HG03520 (cell line): Measurements from ENCODE around the gene SDF4.
"Not testable (repeated sequence)": the region's sequence is repeated elsewhere in the genome, so short reads cannot be mapped to it uniquely, and the experiment has no call there.

Source experiments
- ATAC-seq: cut with Tn5 transposase; IDR thresholded peaks from one replicate; pipeline ENCODE4 v1.9.1; 2021; ENCODE audit warnings: mild to moderate bottlenecking, moderate library complexity; ENCODE audit not compliant: unreplicated experiment

Gene SDF4

DNA sequence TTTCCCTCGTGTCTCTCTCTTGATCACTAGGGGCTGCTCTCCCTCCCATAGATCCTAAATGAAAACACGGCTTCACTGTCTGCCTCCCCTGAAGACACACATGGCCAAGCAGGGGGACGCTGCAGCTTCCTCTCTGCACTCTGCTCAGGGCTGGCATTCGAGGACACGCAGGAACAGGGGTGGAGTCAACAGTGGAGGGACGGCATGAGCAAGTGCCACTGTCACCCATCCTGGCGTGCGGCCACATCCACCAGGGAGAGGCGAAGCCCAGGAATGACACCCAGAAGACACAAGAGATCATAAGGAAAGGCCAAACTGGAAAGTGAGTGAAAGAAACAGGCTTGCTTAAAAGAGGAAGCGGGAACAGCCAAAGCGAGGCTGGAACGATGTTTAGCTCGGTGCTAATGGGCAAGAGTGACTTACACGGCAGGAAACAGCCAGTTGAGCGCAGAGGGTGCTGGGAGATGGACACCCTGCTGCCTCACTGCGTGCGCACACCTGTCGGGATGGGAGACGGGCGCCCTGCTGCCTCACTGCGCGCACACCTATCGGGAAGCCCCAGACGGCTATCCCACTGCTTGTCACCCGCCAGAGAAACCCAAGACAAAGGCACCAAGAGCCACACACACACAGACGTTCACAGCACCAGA lies 28.3 kb upstream of the SDF4 start:
- no peak for ATAC-seq

DNA sequence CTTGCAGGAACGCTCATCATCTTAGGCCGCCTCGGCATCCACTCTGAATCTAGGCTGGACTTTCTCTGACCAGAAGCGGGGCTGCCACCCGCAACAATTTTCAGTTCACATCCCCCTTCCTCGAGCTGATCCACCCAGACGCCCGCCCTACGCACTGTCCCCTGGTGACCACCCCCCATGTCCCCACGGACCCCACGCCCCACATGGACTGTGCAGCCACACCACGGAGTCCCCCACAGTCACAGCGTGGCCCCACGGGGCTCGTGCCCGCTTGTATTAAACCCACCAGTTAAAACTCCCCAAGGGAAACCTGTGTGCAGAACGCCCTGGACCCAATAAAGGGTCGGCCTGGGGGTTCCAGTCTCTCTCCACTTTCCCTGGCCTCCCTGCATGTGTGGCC lies 27.7 kb upstream of the SDF4 start:
- ATAC-seq, result no peak

DNA sequence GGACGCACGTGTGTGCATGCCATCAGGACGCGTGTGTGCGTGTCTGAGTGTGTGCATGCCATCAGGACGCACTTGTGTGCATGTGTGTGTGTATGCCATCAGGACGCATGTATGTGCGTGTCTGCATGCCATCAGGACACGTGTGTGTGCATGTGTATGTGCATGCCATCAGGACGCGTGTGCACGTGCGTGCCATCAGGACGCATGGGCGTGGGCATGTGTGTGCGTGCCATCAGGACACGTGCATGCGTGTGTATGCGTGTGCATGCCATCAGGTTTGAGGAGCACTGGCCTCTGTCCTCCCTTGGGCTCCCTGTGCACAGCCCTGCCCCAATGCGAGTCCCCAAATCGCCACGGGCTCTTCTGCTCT lies 27.3 kb upstream of the SDF4 start:
- ATAC-seq, result no peak

DNA sequence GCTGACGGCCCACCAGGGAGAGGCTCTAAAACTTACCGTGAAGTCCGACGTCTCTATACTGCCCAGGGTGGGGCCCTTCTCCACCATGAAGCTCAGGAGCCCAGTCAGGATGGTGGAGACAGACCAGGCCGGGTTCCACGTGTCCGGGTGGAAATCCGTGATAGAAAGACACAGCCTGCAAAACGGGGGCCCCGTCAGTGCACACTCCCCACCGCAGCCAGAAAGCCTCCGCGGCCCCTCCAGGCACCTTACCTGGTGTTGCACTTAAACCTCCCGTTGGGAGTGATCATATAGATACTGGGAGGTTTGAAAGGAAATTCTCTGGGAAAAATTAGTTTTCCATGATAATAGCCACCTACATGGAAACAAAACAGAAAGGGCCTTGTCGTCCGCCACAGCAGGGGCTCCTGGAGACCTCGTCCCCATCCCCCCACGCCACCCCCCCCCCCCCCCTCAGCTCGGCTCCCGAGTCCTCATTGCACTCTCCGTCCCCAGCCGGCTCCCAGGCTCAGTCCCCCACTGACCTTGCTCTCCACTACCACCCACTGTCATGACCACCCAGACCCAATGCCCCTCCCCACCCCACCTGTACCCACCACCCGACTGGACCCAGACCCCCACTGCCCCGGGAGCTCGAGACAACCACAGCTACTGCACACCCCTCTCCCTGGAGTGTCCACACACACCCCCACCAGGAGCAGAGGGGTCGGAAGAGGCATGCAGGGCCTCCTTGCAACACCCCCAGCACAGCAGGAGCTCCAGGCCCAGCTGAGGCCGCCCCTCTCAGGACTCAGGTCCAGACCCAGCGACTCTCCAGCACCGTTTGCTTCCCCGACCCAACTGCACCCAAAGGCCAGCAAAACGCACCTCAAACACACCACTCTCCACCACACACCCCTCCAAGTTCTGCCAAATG lies 25.4 kb upstream of the SDF4 start:
- ATAC-seq, result no peak

DNA sequence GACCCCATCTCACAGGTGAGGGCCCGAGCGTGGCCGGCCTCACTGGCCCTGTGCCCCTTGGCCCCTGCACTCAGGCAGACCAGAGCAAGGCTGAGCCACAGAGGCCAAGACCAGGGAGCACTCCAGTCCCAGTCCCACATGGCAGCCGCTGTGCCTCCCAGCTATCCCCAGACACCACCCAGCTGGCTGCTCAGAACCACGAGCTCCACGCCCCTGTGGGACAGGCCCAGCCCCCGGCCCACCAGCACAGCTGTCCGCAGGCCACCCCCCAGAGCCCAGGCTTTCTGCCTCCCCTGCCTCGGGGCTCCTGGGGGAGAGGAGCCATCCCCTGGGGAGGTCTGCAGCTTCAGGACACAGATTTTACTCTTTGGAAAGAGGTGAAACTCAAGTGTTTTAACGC lies 23.8 kb upstream of the SDF4 start:
- no peak for ATAC-seq

DNA sequence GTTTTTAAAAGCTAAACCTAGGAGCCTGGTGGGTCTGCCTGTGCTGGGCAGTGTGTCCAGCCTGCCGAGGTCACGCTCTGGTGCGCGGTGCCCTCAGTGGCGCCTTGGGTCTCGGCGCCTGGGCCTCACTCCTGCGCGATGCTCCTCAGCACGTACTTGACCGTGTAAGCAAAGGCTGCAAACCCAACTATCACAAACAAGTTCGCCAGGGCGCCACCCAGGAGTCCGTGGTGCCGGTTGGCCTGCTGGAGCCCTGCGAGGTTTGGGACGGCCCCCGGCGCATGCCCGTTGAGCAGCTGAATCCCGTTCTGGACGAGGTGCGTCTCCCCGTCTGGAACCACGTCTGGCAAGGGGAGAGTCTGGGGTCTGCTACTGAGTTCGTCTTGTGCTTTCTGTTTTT lies 23.3 kb upstream of the SDF4 start:
- no peak for ATAC-seq

DNA sequence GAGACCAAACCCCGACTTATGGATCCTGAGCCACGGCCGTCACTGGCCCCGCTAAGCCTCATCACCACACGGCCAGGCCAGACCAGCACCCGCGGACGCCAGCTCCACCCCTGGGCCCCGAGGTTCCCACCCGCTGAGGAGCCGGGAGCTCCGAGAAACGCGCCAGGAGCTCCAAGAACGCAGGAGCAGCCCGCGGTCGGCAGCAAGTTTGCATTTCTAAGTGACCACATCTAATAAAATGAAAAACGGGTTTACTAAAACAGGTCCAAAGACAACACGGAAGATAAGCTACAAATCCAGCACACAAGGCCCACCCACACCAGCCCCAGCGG lies 22.8 kb upstream of the SDF4 start:
- no peak for ATAC-seq

DNA sequence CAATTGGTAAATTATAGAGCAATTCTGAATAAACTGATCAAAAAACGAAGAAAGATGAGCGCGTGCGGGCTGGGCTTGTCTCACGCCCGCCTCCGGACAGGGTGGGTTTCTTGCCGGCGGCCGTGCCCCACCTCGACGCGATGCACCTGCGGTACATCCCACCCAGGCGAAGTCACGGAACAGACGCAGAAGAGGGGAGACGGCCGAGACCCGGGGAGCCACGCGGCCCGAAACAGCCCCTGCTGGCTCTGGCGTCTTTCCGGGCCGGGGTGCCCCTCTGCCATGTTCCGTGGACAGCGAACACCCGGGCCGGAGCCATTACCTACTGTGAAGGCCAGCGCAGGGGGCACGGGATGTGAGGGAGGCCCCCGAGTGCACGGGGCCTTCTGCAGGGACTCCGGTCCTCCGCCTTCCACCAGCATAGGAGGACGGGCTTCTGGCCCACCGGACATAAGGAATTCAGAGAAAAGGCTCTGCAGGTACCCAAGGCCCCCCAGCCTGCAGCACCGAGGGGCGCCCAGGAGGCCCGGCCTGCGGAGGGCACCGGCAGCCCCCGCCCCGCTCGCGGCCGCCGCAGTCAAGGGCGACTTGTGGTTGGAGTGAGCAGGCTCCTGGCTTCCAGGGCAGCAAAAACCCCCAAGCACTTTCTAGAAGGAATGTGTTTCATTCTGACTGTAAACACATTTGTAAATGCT lies 22.3 kb upstream of the SDF4 start:
- no peak for ATAC-seq

DNA sequence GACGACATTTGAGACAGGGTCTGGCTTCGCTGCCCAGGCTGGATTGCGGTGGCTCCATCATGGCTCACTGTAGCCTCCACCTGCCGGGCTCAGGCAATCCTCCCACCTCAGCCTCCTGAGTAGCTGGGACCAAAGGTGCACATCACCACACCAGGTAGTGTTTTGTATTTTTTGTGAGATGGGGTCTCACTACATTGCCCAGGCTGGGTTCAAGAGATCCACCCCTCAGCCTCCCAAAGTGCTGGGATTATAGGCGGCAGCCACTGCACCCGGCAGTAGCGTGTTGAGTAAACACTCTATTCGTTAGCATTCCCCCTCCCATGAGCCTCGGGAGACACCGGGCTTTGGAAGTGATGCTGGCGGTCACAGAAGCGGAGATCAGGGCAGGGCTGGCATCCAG lies 21.5 kb upstream of the SDF4 start:
- ATAC-seq, result no peak

DNA sequence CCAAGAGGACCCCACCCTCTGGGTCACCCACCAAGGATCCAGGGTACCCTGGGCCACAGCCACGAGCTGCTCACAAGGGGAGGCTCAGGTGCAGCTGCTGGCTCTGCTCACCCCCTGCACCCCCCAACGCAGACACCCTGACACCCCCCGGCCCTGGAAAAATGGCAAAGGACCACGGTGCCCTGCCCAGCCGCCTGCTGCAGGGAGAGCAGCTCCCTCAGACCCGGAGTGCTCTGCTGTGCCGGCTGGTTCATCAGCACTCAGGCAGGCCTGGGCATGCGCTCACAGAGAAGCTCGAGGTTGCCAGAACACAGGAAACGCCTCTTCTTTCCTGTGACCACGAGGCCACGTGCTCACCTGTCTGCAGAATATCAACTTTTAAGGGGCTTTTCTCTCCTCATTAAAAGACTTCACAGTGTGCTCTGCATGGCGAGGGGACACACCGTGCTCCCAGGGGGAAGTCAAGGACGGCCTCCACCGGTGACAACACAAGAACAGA lies 19.0 kb upstream of the SDF4 start:
- ATAC-seq, result peak; percentile 73

DNA sequence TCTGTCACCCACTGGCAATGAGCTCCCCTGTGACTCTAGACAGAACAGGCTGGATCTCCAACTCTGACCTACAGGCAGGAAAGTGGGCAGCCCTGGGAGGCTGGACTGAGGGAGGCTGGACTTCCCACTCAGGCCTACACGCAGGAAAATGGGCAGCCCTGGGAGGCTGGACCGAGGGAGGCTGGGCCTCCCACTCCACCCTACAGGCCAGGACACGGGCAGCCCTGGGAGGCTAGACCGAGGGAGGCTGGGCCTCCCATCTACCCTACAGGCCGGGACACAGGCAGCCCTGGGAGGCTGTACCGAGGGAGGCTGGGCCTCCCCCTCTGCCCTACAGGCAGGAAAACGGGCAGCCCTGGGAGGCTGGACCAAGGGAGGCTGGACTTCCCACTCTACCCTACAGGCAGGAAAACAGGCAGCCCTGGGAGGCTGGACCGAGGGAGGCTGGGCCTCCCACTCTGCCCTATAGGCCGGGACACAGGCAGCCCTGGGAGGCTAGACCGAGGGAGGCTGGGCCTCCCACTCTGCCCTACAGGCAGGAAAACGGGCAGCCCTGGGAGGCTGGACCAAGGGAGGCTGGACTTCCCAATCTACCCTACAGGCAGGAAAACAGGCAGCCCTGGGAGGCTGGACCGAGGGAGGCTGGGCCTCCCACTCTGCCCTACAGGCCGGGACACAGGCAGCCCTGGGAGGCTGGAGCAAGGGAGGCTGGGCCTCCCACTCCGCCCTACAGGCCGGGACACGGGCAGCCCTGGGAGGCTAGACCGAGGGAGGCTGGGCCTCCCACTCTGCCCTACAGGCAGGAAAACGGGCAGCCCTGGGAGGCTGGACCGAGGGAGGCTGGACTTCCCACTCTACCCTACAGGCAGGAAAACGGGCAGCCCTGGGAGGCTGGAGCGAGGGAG lies 16.5 kb upstream of the SDF4 start:
- ATAC-seq, result not testable (repeated sequence)

DNA sequence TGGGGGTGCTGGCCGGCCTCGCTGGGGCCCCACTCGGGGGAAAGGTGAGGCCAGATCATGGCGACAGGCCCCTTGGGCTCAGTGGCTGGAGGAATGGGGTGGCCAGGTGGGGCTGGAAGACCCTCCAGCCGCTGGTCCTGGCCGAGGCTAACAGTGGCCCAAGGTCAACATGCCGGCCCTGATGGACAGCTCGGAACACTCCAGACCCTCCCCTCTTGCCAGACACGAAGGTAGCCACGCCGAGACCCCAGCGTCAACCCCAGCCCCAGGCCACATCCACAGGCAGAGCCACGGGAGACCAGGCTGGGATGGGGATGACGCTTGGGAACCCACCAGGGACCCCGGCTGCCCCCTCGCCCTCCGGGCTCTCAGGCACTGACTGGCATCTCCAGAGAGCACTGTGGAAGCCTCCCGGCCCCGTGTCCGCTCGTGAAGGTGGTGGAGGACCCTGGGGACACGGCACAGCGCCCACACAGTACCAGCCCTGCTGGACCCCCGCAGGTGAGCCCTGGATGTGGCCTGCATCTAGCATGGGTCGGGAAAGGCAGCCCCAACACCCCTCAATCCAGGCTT lies 15.6 kb upstream of the SDF4 start:
- ATAC-seq, result no peak

DNA sequence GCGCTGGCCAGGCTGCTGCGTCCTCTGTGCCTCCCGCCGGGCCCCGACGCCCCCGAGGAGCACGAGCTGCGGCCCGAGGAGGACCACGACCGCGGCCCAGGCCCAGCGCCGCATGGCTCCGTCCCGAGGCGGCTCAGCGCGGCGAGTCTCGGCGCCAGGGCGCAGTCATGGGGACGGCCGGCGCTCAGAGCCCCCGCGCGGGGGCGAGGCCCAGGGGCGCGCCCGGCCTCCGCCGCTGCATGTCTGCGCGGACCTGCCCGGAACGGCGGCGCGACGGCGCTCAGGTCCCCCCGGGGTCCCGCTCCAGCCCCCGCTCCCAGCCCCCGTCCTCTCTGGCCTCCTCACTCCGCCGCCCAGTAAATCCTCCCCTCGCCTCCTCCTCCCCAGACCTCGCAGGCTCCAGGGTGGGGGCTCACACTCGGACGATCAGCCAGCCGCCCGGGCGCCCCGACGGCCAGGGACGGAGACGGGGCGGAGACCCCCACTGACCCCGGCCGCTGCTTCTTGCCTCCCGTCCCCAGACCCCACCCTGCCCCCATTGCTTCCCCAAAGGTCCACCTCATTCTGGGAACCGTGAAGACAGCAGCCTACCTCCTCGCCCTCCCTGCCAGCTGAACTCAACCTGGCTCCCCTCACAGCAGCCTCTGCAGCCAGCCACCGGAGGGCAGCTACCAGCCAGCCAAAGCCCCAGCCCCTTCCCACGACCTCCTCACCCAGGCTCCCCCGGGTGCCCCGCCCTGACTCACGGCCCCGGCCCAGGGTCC lies 15.0 kb upstream of the SDF4 start, which contains the start of gene C1QTNF12:
Gene C1QTNF12 (minus strand): TSS at position 146 of the 764 bp plus-strand sequence. CDS start 32 bp downstream, at position 114.
- no peak for ATAC-seq

DNA sequence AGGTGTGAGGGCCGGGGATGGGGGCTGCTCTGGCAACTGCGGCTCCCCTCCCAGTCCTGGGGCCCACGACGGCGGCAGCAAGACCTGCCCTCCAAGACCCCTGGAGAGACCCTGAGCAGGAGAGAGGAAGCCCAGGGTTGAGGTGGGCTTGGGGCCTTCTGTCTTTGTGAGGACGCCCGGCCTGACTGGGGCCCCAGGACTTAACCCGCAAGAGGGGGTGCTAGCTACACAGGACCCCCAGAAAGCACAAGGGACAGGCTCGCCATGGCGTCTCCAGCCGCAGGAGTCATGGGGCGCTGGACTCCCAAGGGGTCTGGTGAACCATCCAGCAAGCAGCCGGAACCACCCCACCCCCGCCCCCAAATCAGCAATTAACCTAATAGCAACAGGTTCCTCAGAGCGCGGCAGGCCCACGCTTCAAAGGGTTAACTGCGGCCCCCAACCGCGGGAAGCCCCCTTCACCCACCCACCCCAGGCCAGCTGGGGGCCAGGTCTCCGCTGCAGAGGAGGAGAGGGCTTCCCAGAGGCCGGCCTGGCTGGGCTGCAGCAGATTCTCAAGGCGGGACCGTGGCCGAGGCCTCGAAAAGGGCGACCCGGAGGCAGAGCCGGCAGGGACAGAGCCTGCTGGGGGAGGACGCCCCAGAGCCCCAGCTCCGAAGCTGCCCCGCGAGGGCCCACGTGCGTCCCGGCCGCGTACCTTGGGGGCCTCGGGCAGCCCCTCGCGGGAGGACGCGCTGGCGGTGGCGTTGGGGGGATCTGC lies 14.2 kb upstream of the SDF4 start:
- no peak for ATAC-seq

DNA sequence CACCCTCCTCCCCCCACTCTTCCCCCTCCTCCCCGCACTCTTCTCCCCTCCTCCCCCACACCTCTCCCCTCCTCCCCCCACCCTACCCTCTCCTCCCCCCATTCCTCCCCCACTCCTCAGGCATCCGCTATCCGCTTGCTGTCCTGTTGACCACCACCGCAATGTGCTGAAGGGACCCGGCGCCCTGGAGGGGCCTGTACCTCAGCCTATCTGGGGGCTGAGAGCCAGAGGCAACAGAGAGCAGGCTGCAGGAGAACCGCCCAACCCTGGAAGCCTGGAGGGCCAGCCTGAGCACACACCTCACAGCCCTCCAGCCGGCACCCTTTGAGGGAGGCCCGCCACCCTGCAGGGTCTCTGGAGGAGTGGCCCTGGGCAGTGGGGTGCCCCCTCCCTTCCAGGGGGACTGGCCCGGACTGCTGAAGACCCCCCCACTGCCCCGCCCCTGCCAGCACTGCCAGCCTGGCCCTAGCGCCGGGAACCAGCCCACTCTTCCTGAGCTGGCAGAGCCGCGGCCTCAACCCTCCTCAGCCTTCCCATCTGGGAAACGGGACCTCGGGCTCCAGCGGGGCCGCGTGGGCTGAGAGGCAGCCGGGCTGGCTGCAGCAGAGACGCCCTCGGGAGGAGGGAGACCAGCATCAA lies 13.5 kb upstream of the SDF4 start:
- ATAC-seq, result no peak

DNA sequence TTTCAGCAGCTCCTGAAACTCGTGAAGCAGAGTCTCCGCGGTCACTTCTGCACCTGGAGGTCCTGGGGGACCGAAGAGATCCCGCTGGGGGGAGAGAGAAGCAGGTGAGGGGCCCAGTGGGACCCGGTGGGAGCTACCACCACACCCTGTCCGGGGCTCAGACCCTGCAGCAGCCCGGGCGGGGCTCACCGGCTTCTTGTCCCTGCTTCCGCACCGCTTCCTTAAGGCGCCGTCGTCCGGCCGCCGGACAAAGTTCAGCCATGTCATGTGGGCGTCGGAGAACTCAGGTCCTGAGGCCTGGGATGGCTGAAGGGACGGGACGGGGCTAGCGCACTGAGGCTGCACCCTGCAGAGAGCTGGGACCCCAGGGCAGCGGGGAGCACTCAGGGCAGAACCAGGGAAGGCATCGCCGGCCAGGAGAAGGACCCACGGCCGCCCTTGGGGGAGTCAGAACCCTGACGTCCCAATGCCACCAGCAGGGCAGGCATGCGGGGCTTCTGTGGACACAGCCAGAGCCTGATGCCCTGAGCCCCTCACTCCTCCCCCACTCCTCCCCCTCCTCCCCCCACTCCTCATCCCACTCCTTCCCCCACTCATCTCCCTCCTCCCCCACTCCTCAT lies 12.5 kb upstream of the SDF4 start:
- ATAC-seq, result no peak

DNA sequence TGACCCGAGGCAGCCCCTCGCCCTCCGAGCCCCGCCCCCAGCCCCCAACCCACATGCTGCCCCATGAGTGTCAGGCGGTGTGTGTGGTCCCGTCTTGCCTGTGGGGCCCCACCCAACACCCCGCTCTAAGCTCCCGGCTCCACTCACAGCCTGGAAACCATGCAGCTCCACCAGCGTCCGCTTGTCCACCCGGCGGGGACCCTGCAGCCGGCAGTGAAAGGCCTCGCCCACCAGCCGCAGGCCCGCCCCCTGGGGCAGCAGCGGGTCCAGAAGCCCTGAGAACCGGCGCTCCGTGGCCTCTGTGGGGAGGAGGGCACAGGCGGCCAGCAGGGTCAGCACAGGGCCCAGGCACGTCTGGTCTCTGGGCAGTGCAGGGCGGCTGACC lies 12.0 kb upstream of the SDF4 start:
- ATAC-seq, result no peak

DNA sequence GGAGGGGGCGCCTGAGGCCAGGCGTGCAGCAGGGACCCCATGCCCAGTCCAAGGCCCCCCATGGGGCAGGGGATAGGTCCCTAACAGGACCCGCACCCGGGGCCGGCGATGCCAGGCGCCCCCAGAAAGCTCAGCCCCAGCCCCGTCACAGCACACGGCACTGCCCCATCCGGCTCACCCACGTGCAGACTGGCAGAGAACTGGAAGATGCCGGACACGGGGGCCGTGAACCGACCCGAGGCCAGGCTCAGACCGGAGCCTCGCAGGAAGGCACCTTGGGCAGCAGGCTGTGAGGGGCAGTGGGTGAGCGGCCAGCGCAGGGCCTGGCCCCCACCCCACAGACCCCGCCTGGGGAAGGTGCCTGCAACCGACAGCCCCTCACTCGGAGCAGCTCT lies 11.5 kb upstream of the SDF4 start:
- ATAC-seq, result no peak
